ENCODE results near the gene ZNF324.
"Not testable (repeated sequence)": the region's sequence is repeated elsewhere in the genome, so short reads cannot be mapped to it uniquely, and the experiment has no call there.

ZNF324 gene

DNA sequence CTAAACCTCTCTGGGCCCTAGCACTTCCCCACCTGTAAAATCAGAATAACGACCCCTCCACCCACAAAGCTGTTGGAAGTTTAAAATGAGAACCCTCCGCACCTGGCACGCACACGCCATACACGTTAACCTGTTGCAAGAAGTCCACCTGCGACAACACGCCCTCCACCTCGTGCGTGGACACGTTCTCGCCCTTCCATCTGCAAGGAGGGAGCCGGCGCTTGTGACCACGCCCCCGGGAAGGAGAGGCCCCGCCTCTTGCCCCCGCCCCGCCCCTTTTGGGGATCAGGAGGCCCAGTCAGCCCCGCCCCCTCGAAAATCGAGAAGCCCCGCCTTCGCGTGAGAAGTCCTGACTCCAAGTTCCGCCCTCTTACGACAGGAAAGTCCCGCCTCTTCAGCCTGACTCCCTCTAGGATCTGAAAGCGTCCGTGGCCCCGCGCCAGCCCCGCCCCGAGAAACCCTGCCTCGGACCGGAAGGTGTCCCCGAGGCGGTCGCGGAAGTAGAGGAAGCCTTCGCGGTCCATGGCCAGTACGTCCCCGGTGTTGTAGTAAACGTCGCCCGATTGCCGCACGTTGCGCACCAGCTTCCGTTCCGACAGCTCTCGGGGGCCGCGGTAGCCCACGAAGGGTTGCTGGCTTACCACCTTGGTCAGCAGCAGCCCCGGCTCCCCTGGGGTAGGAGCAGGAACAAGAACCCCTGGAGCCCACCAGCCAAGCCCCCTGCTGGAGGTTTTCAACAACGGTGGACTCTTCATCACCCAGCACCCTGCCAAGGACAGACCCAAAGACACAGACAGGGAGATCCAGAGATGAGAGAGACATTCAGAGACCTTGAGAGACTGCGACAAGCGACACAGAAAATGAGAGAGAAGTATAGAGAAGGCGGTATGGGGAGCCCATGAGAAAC lies 32.4 kb downstream of the ZNF324 start:
- peak; percentile 99 for DNase-seq (ENCODE audit: low read depth in 3 of 3)

DNA sequence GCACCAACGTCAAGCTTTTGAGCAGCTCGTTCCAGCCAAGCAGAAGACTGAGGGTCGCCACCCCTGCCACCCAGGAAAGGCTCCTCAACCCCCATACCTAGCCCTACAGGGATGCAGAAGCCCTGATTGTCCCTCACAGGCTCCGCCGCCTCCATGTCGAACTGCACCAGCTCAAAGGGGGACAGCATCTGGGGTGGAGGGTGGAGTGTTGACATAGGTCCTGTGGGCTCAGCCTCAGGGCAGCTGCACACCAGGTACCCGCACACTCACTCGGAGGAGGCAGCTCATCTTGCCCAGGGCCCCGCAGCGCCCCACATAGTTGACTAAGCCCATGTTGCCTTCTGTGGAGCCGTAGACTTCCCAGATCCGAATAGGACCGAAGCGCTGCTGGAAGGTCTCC lies 33.4 kb downstream of the ZNF324 start:
- no peak for DNase-seq (ENCODE audit: low read depth in 3 of 3)

DNA sequence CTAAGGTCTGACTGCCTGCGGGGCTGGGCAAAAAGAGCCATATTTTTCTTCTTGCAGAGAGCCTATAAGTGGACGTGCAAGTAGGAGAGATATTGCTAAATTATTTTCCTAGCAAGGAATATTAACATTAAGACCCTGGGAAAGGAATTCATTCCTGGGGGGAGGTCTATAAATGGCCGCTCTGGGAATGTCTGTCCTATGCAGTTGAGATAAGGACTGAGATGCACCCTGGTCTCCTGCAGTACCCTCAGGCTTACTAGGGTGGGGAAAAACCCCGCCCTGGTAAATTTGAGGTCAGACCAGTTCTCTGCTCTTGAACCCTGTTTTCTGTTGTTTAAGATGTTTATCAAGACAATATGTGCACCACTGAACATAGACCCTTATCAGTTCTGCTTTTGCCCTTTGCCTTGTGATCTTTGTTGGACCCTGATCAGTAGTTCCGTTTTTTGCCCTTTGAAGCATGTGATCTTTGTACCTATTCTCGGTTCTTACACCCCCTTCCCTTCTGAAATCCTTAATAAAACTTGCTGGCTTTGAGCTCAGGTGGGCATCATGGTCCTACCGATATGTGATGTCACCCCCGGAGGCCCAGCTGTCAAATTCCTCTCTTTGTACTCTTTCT lies 40.8 kb downstream of the ZNF324 start:
- DNase-seq (ENCODE audit: low read depth in 3 of 3): not testable (repeated sequence)

DNA sequence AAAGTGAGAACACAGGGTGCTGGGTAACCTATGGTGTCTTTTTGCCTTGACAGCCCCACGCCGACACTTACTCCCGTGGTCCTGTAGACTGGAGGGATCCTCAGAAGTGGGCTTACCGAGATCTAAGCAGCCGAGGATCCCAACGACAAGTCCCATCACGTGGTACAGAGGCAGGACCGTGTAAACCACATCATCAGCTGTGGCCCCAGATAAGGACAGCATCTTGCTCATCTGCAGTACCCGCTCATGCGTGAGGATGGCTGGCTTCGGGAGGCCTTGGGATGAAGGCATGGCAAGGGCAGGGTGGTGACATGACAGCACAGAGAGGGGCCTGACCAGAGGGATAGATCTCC lies 42.8 kb downstream of the ZNF324 start:
- no peak for DNase-seq (ENCODE audit: low read depth in 3 of 3)

DNA sequence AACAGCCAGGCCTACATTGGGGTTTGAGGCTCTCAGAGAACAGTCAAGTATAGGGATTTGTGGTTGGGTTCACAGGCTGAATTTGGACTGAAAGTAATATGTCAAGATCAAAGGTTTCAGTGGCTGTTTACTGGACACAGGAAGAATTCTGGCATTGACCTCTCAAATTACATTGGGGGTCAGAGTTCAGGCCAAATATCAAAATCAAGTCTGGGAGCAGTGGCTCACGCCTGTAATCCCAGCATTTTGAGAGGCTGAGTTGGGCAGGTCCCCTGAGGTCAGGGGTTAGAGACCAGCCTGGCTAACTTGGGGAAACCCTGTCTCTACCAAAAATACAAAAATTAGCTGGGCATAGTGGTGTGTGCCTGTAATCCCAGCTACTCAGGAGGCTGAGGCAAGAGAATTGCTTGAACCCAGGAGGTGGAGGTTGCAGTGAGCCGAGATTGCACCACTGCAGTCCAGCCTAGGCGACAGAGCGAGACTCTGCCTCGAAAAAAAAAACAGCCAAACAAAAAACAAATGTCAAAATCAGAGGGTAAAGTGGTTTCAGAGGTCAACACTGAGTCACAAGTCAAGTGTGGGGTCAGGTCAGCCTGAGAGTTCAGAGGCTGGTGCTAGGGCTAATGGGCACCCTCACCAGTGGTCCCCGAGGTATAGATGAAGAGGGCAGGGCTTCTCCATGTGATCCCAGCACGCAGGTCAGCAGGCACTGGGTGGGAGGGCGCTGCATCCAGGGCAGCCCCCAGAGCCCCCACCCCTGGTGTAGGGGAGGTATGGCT lies 43.4 kb downstream of the ZNF324 start:
- no peak for DNase-seq (ENCODE audit: low read depth in 3 of 3)

DNA sequence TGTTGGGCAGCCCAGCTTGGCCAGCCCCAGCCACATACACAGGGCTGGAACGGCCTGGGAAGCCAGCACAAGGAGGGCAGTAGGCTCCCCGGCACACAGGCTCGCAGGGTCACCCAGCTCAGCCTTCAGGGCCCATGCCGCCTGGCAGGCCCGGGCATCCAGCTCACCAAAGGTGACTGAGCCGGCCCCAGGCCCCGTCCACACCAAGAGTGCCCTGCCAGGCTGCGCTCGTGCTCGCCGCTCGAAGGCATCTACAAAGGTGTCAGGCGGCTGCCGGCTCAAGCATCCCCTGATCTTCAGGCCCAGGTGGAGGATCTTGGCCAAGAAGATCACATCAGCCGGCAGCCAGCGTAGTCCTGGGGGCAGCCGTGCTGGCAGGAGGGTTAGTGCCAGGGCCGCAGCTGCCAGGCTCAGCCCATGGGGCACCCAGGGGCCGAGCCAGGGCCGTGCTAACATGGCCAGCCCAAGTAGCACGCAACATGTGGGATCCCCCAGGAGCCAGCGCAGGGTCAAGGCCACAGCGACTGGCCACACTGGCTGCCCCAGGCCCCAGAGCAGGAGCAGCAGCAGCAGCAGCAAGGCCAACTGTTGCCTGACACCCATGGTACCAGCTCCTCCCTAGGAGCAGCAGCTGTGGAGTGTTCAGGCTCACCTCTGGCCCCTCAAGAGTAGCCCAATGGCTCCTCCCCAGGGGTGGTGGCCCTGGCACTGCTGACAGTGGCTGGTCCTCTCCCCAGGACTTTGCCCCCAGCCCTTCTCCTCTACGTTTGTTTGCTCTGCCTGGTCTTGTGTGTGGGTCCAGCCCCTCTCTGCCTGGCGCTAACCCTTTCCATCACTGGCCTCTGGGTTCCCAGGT lies 44.7 kb downstream of the ZNF324 start, which contains the start of gene SLC27A5:
SLC27A5 (minus strand) TSS at position 640 of the 856 bp plus-strand sequence; CDS start at position 603, 37 bp downstream.
- no peak for DNase-seq (ENCODE audit: low read depth in 3 of 3)

DNA sequence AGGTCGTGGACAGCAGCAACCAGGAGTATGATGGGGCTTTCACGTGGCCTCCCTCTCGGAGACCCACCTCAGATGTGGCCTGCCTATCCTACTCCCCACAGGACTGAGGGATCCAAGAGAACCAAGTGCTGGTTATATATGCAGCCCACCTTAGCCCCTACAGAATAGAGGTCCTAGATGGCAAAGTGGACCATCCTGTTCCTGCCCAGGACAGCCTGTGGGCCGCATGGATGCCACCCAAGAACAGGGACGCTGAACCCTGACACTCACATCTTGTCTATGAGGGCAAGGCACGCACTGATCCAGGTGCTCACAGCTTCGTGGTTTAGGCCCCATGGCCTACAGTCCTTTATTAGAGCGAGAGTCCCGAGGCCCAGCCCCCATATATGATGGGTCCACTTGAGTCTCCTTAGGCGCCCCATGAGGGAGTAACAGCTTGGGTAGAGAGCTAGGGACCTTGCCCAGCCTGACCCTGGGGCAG lies 46.4 kb downstream of the ZNF324 start:
- no peak for DNase-seq (ENCODE audit: low read depth in 3 of 3)

DNA sequence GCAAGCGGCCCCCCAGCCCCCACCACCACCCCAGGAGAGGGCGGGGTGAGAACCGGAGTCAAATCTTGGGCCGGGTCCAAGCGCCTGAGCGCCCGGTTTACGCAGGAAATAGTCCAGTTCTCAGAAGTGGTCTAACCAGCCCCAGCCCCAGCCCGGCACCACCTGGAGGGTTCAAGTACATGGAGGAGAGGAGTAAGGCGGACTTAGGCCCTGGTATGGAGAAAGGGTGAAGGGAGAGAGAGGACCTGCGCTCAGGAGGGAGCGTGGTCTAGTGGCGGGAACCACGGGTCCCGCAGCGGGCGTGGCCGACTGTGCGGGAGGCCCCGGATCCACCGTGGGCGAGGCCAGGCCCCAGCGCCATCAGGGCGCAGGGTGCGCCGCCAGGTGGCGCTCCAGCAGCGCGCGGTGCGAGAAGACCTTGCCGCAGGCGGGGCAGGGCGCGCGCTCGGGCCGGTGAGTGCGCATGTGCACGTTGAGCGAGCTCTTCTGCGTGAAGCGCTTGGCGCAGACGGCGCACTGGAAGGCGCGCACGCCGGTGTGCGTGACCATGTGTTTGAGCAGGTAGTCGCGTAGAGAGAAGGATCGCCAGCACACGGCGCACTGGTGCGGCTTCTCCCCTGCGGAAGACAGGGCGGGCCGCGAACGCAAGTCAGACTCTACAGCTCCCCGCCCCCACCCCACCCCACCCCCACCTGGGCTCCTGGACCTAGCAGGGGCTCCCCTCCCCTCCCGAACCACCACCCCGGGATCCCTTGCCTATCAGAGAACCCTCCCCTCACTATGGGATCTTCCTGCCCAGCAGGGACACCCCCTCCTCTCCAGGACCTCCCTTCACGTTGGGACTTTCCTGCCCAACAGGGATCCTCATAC lies 47.0 kb downstream of the ZNF324 start:
- peak; percentile 93 to 97 (median 97) for DNase-seq (ENCODE audit: low read depth in 3 of 3)

DNA sequence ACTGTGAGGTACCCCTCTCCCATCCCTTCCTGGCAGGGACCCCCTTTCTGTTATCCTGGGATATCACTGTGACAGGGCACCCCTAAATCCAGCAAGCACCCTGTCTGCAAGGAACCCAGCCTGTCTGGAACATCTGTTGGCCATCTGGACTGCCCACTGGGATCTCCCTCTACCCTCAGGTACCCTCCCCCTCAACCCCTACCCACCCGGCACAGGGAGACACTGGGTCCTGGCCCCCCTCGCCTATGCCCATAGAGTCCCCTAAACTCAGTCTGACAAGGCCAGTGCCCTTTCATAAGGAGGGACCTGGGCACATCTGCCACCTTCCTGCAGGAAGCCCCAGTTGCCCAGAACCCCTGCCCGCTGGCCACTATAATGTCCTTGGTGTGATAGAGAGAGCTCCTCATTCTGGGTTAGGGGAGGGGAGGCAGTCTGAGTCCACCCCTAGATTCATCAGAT lies 47.7 kb downstream of the ZNF324 start:
- no peak for DNase-seq (ENCODE audit: low read depth in 3 of 3)

DNA sequence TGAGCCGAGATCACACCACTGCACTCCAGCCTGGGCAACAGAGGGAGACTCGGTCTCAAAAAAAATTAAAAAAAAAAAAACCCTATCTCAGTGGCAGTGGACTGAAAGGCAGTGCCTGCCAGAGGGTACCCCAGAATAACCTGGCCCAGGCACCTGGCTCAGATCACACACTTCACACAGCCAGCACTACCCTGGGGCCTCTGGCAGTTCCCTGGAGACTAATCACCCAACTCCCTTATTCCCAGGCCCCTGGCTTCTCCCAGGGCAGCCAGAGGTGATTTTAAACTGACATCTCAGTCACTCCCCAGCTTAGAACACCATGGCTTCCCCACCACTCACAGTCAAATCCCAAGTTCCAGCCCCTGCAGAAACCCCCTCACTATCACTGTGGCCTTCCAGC lies 48.4 kb downstream of the ZNF324 start:
- DNase-seq (ENCODE audit: low read depth in 3 of 3): no peak

DNA sequence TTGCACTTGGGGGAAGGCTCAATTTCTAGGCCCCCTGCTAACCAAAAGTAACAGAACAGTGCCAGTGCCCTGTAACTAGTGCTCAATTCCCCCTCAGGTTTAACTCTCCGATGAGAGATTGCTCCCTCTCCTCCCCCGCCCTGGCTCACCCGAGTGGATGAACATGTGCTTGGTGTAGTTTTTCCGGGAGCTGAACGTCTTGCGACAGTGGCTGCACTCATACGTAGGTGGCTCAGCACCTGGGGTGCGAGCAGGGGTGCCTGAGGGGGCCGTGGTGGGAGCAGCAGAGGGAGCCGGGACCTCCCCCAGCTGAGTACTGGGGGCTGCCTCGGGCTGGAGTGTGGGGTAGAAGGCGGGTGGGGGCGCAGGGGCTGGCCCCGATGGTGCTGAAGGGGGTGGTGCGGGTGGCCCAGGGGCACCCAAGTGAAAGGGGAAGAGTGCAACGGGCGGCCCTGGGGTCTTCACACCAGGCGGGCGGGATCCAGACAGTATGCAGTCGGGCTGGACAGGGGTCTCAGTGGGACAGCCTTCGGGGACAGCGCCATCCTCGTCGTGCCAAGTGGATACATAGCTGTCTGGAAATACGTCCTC lies 49.5 kb downstream of the ZNF324 start:
- DNase-seq (ENCODE audit: low read depth in 3 of 3): no peak

DNA sequence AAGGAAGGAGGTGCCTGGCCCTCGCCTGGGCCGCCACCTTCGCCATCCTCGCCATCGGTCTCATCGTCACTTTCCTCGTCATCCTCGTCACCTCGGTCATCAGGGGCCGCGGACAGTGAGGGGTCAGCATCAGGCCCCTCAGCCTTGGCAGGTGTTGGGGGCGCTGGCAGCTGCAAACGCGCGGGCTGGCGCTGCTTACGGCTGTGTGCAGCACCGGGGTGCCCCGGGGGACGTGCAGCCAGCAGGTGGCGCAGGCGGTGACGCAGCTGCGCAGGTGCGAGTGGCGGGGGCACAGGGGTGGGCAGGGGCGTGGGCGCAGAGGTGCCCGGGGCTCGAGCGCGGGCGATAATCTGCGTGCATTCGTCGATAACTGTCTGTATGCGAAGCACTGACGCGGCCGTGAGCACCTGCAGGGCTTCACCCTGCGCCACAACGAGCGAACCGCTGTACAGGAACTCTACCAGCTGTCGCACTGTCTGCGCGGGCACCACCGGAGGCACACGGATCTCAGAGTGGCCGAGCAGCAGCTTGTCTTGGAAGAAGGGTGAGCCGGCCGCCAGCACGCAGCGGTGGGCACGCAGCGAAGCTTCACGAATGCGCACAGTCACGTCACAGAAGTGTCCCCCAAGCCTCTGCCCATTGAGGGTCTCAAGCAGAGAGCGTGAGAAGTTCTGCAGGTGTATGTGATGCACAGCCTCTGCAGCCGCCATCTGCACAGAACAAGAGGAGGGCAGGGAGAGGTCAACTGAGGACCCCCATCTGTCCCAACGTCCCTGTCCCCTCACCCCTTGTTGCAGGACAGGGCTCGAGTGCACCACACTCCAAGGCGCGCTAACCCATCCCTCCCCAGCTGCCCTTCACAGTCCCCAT lies 50.3 kb downstream of the ZNF324 start:
- DNase-seq (ENCODE audit: low read depth in 3 of 3): no peak

DNA sequence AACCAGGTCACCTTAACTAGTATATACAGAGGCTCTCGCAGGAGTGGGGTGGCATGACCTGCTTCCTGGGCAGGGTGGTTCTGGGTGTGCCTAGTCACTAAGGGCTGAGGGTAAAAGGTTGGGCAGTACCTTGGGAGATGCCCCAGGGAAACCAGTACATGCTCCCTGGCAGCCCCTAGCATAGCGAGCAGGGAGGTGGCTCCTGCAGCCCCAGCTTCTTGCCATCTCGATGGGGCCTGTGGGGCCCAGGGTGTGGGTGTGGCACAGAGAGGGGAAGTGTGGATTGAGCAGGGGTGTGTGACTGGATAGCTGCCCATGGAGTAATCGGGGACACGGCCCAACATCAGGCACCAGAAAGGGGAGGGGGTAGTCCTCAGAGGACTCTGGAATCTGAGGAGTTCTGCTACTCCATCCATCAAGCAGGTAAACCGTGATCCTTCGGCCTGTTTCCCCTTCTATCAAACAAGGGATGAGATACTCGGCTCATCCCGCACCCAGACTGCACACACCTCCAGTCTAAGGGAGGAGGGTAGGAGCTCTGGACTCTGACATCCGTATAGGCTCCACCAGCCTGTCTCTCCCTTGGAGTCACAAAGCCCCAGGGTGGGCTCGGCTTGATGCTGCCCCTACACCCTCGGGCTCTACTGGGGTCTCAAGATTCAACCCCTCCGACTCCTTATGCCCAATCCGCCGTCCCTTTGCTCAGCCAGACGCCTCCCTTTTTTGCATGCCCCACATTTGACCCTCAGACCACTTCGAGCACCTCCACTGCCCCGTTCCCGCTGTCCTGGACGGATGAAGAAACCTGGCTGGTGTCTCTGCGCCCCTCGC lies 51.6 kb downstream of the ZNF324 start:
- DNase-seq (ENCODE audit: low read depth in 3 of 3): no peak

DNA sequence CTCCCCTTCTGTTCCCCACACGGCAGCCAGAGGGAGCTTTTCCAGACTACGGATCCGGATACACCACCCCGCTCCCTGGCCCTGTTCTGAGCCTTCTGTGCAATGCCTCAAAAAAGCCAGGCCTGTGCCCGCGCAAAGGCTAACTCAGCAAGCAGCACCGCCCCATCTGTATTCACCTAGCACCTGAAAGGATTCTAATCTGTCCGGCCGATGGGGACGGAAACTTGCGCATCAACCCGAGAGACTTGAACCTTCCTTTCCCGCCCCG lies 52.1 kb downstream of the ZNF324 start:
- DNase-seq (ENCODE audit: low read depth in 3 of 3): peak in 1 of 3 donors; percentile 40

DNA sequence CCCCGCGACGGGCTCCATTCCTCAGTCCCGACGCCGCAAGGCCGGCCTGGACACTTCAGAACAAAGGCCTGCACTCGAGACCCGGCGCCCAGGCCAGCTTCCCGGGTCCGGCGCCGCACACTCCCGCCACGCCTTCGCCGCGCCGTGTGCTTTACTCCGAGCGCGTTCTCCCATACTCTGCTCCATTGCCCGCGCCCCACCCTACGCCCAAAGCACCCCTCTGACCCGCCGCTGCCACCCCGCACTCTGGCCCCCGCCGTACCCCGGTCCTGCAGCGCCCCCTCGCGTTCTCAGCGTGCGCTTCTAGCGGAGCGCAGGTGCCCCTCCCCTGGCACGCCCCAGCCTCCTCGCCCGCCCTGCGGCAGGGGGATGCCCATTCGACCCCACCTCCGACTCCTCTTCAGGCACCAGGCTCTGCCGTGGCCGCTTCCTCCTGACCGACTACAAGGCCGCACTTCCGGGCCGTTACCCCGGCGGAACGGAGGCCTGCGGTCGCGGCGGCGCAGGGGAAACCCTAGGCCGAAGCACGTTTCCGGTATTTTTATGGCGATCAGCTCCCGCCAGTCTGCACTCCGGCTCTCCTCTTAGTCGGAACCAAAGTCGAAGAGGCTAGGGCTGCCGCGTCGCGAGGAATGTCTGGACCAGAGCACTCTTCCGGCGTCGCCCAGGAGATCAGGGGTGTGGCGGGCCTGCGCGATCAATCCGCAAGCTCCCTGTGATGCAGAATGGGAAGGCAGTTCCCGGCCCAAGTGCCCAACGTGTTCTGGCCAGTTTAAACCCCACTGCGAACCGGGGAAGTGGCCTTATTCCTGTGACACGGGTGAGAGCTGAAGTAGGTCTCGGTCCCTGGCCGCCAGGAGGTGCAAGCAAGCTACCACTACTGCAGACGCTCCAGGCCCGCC lies 52.7 kb downstream of the ZNF324 start, which contains the start of gene ZBTB45:
ZBTB45 (minus strand) TSS at position 456 of the 902 bp plus-strand sequence. CDS start 2,137 bp downstream, outside the sequence.
- DNase-seq (ENCODE audit: low read depth in 3 of 3): peak; percentile 88 to 91 (median 90)

DNA sequence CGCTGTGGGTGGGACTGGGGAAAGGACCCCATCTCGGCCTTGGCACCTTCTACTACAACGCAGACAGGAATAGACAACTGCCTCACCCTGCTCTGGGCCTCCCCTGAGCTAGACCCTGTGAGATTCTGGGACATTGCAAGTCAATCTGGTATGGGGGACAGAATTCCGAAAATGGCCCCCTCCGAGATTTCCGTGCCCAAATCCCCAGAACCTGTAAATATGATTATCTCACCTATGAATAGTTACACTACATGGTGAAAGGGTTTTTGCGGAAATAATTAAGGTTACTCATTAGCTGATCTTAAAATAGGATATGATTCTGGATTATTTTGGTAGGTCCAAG lies 53.3 kb downstream of the ZNF324 start:
- no peak for DNase-seq (ENCODE audit: low read depth in 3 of 3)

DNA sequence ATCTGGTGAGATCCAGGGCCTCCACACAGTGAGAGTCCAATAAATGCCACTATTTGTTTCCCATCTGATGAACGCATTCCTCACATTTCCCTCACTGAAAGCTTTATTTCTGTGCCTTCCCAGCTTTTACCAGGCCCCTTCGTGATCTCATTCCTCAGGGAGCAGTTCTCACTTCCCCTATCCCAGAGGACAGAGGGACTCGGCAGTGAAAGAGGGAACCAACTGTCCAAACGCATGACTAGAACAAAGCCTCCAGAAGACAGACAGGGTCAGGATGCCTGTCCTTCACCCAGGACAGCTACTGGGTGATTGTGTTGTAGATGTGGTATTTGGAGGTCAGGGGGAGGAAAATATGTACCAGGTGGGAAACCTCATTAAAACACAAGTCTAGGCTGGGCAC lies 54.8 kb downstream of the ZNF324 start:
- no peak for DNase-seq (ENCODE audit: low read depth in 3 of 3)

Data from stimulated activated CD4-positive, alpha-beta T cell treated with anti-CD3 and anti-CD28 coated beads, TNF-alpha, amount 100 ng/mL, for 48 hours (primary cell).